Ramos (cell line): ENCODE data around the gene PAQR5.
"Not testable (repeated sequence)": the region's sequence is repeated elsewhere in the genome, so short reads cannot be mapped to it uniquely, and the experiment has no call there.

Source experiments
- in situ Hi-C: fragments of 300-500 bp; cut with MboI; formaldehyde crosslinking; loops from one replicate; pipeline ENCODE4 v1.14.3; 2022; ENCODE audit warnings: low sequenced_read_pairs; ENCODE audit not compliant: unreplicated experiment

The PAQR5 gene

GRCh38 chr15:69314736-69315135 is 16.0 kb downstream of the PAQR5 start:
- in situ Hi-C loops = no loop called here

DNA sequence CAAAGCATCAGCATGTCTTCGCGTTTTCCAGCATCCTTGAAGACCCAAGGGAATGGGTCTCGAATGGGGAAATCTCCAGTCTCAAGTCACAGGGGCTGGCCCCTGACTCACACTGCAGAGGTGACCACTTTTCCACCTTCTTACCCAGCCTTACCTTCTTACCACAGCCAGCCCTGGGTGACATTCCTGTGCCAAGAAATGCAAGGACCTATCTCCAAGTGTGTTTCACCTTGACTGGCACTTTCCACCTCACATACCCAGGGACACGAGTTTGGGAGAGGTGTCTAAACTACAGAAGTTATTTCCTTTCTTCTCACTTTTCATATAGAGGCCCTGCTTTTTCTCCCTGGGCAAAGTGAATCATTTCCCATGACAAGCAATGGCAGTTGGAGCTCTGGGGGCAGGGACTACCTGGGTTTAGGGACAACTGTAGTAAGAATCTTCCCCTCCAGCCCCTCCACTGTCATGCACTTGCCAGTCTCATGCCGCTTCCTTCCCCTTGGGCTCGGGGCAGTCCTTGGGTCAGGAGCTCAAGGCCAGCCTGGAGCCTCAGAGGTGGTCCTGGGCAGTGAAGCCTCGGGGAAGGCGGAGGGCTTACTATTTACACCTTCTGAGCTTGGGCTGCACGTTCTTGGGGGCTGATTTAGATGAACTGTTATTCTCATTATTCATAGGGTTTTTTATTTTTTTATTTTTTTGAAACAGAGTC is 16.8 kb downstream of the PAQR5 start:
- in situ Hi-C loops = no loop called here

- in situ Hi-C loops = no loop called here
Measured at GRCh38 chr15:69316291-69316690, 17.6 kb downstream of the PAQR5 start.

DNA sequence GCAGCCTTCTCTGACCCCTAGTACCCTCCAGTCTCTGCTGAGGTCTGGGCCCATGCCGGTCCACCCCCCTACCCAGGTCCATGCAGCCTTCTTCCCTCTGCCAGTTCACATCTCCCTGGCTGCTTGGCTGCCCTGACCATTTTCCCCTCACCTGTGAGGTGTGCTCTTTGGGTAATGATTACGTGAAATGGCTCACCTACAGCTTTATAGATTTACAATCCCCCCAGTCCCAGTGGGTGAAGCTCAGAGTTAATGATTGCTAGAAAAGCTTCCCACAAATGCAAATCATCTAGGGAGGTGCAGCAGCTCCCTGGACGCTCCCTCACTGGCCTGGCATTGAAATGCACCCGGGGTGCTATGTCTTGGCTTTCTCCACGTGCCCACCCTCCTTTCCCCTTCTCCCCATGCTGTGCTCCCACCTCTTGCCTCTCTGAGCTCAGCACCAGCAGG is 18.7 kb downstream of the PAQR5 start:
- in situ Hi-C loops = no loop called here

DNA sequence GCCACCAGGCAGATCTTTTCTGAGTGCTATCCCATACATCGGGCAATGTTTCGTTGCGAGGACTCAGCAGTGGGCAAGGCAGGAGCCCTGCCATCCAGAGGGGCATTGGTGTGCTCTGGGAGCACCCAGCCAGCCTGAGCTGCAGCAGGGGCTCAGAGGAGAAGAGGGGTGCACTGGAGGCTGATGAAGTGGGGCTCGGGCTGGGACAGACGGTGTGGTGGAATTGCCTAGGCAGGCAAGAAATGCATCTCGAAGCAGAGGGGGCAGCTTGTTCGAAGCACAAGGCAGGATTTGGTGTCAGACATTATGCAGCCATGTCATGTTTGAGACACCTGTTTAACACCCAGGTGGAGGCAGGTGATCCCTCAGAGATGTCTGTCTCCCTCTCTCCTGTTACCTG is 19.3 kb downstream of the PAQR5 start:
- in situ Hi-C loops = no loop called here

DNA sequence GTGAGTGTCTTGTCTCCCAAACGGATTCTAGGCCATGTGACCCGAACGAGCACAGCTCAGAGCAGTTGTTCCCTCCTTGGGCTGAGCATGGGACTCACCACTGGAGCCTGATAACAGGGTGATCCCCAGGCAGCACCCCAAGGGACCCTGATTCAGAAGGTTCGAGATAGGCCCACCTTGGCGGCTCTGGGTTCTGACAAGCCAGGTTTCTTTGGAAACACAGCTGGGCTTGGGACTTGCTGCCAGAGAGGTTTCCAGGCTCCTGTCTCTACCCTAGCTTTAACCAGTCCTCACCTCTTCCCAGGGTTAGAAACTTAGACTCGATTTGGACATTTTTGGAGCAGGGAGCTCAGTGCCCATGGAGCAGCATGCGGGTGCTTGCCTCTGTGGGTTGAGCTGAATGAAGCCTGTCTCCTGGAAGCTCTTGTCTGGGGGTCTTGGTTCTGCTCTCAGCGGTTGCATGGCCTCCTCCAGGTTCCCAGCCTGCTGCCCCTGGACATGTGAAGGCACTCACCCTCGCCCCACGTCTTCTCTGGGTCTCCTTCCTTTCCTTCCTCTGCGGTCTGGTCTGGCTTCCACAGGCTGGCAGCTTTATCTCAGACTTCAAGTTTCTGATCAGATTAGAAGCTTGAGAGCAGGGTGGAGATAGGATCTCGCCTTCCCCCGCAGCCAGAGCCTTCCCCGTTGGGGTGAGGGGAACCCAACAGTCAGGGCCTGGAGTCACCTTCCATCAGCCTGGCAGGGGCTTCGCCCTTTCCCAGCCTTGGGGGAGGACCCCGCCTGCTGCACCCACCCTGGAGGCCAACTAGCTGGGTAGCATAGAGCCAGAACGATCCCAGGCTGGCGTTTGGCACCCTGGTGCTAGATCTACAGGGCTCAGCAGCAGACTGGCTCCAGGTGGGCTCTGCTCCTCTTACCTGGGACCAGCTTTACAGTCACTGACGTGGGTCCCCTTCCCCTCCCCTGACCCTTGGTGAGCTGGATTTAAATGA is 21.0 kb downstream of the PAQR5 start:
- in situ Hi-C loops = no loop called here

DNA sequence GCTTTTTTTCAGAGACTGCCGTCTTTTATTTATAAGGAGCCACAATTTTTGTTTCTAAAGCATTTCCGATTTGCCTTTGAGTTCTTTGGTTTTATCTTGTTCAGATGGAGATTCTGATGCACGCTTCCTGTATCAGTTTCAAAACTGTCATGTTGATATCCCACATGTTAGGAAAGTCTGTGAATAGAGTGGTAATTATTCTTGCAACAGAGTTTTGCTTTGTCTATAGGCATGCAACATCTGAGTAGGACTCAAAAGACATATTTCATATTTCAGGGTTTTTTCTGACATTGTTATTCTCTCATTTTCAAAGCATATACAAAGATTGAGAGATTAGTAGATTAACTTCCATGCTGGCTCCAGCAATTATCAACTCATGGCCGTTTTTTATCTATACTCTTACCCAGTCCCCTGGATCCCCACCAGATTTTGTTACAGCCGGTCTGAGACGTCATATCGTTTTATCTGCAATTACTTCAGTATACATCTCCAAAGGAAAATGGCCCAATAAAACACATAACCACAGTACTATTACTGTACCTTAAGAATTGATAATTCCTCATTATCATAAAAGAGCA is 22.4 kb downstream of the PAQR5 start:
- in situ Hi-C loops = no loop called here

DNA sequence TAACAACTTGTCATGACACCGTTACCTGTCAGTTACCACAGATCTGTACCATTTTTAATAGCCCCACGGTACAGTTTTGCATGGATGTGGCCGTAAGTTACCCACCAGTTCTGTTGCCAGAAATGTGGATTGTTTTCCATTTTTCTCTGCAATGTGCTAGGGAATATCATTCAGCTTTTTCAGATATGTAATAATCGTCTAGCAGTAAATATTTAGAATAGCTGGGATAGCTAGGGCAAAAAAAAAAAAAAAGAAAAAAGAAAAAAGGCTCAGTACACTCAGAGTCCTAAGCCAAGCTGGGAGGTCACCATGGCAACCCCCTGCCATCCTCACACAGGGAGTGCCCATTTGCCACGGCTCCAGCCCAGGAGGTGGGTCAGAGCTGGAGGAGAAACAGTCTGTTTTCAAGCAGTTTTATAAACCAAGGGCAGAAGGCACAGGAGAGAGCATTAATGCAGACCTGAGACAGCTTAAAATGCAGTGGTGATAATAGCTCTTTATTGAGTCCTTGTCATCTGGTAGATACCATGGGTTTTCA is 25.2 kb downstream of the PAQR5 start:
- in situ Hi-C loops = no loop called here

GRCh38 chr15:69324565-69324964 is 25.9 kb downstream of the PAQR5 start:
- in situ Hi-C loops = no loop called here

GRCh38 chr15:69325456-69325971 is 26.8 kb downstream of the PAQR5 start:
- in situ Hi-C loops = no loop called here

DNA sequence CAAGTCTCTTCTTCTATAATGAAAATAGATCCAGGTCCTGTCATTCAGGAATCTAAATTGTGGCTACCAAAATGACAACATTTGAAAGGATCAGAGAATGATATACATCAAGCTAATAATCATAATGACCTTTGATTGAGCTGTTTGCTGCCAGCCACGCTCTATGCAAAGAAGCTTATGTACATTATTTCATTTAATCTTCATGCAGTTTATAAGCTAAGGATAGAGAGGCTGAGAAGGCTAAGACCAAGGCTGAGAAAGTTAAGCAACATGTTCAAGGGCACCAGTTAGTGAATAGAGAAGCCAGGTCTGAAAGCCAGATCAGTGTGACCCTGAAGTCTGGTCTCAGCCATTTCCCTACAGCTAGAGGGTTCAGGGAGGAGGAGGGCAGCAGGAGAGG is 29.4 kb downstream of the PAQR5 start:
- in situ Hi-C loops = no loop called here

- in situ Hi-C loops = no loop called here
Measured at GRCh38 chr15:69328739-69329138, 30.0 kb downstream of the PAQR5 start.

GRCh38 chr15:69337138-69337537 is 38.4 kb downstream of the PAQR5 start:
- in situ Hi-C loops = no loop called here

DNA sequence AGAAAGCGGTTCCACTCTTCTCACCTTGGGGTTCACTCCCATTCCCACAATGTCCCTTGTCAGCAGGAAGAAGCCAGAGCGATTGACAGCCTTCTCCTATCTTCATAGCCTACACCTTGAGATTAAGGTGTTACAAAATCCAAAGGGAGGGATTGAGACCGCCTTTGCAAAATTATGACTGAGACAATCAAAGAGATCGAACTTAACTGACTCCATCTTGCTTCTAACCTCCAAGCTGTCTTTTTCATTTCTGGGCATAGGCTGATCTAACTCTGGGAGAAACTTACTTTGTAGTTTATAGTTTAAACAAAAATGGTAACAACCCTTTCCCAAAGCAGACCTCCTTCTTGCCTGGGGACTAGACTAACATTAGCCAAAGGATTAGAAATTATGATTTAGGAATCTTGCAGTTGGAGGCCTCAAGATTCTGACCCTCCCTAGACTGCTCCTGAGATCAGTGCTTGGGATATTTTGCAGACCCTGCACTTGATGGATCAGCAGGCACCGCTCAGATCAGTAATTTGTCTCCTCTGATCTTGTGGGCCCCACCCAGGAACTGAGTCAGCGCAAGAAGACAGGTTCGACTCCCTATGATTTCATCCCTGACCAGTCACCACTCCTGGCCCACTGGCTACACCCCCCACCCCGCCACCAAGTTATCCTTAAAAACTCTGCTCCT is 40.0 kb downstream of the PAQR5 start:
- in situ Hi-C loops = no loop called here

DNA sequence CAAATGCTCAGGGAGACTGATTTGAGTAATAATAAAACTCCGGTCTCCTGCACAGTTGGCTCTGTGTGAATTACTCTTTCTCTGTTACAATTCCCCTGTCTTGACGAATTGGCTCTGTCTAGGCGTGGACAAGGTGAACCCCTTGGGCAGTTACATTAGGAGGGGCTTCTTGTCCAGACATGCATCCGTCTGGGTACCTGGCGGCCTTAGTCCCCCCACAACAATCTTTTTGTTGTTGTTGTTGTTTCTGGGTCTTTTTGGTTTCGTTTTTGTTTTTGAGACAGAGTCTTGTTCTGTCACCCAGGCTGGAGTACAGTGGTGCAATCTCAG is 40.5 kb downstream of the PAQR5 start:
- in situ Hi-C loops = not testable (repeated sequence)

DNA sequence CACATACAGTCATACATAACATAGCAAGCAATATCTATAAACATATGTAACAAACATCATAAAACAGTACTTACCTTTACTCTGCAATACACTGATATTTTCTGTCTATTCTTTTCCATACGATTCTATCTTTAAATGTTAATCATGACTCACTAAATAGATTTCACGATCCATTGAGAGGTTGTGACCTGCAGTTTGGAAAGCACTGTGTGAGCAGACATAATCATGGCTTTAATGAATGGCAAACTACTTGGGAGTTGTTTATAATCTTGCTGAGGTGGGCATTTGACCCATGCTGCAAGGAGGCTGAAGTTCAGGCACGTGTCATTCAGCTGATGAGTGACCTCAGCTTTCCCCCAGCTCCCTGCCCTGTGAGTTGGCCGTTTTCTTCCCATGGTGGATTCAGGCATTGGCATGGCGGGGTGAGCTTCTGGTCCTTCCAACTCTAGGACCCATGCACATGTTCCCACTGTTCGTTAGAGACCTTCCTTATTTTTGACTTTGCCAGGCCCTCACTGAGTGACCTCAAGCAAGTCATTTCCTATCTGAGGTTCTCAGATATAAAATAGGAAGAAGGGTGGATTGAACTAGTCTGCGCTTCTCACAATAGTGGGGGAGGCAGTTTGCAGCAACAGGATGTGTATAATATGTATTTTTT is 41.7 kb downstream of the PAQR5 start:
- in situ Hi-C loops = no loop called here

DNA sequence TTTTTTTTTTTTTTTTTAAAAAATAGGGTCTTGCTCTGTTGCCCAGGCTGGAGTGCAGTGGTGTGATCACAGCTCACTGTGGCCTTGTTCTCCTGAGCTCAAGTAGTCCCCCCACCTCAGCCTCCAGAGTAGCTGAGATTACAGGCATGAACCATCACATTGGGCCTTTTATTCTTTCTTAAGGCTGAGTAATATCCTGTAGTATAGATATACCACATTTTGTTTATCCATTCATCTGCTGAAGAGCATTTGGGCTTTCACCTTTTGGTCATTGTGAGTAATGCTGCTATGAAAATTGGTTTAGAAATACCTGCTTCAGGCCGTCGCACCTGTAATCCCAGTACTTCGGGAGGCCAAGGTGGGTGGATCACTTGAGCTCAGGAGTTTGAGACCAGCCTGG is 42.6 kb downstream of the PAQR5 start:
- in situ Hi-C loops = no loop called here

GRCh38 chr15:69342460-69343076 is 43.9 kb downstream of the PAQR5 start:
- in situ Hi-C loops = no loop called here

- in situ Hi-C loops = no loop called here
Measured at GRCh38 chr15:69343133-69343532, 44.4 kb downstream of the PAQR5 start.
